DND-41 (cell line): ENCODE measurements around the gene BNC2.

Source experiments
- CTCF ChIP-seq: IDR thresholded peaks from 2 replicates; pipeline ENCODE4 v1.5.1; 2012; ENCODE audit warnings: borderline replicate concordance, low read length, moderate library complexity, mild to moderate bottlenecking; ENCODE audit not compliant: poor library complexity, severe bottlenecking; ENCODE audit errors: extremely low read depth
- EZH2 ChIP-seq: IDR thresholded peaks from 3 replicates; pipeline ENCODE4 v1.6.1; 2012; ENCODE audit warnings: borderline replicate concordance, low read depth, mild to moderate bottlenecking, moderate library complexity, low read length, inconsistent platforms; ENCODE audit not compliant: severe bottlenecking

- TF ChIP-seq CTCF (no peak), EZH2 (no peak)
These were observed 103.1 kb downstream of the BNC2 start for GRCh38 chr9:16767366-16767765.
